Gastroesophageal sphincter (tissue), 3 donors: ENCODE data around the gene AGBL4.

Source experiments
- CTCF ChIP-seq, 4 experiments: fragments of 200-600 bp in 2 of 4; fragments of 450-650 bp in 2 of 4; sonication (generic) in 1 of 4; IDR thresholded peaks; one replicate each; pipeline ENCODE4 v1.5.1; 2017 to 2019; ENCODE audit warnings: antibody characterized with exemption in 4 of 4, mild to moderate bottlenecking in 2 of 4, moderate library complexity in 2 of 4
- POLR2A ChIP-seq, 2 donors: fragments of 450-650 bp; IDR thresholded peaks; one replicate each; pipeline ENCODE4 v1.6.1; 2017; ENCODE audit warnings: antibody characterized with exemption in 2 of 2, mild to moderate bottlenecking in 2 of 2, moderate library complexity in 1 of 2

GRCh38 chr1:48704736-48705135, 1319.0 kb downstream of the AGBL4 start:
- TF ChIP-seq CTCF (IDR thresholded peaks at IDR 0.05): no peak
- TF ChIP-seq POLR2A (IDR thresholded peaks at IDR 0.05): no peak
